ENCODE data around the gene ARL11.

Gene ARL11

GRCh38 chr13:49649244-49649962 lies 21.1 kb downstream of the ARL11 start:
- peak; percentile 48 for DNase-seq (ENCODE audit: low spot score)

DNA sequence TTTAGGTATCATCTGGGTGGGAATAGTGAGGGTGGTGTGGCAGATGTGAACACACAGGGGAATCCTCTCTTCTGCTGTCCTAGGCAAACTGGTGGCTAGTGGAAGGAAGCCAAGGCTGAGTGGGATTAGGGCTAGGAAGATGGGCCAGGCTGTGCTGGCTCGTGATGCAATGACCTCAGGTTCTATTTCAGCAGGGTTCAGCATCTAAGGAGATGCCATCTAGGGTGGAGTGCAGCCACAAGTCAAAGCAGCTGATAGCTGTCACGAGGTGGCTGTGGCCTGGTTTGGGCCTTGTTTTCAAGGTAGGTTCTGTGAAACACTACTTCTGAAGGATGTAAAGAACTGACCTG lies 21.6 kb downstream of the ARL11 start:
- no peak for DNase-seq (ENCODE audit: low spot score)

GRCh38 chr13:49651570-49652354 lies 23.5 kb downstream of the ARL11 start:
- no peak for DNase-seq (ENCODE audit: low spot score)

GRCh38 chr13:49652355-49653305 lies 24.3 kb downstream of the ARL11 start:
- DNase-seq (ENCODE audit: low spot score) = peak; percentile 65

DNA sequence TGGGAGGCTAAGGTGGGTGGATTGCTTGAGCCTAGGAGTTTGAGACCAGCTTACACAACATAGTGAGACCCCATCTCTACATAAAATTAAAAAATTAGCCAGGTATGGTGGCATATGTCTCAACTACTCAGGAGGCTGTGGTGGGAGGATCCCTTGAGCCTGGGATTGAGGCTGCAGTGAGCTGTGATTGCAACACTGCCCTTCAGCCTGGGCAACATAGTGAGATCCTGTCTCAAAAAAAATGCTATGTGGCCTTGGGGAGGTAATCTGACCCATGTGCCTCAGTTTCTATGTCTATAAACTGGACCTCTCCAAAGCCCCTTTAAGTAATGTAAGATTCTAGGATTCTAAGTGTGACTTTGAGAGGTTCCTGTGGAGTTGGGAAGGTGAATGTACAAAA lies 25.2 kb downstream of the ARL11 start:
- DNase-seq (ENCODE audit: low spot score) = no peak

DNA sequence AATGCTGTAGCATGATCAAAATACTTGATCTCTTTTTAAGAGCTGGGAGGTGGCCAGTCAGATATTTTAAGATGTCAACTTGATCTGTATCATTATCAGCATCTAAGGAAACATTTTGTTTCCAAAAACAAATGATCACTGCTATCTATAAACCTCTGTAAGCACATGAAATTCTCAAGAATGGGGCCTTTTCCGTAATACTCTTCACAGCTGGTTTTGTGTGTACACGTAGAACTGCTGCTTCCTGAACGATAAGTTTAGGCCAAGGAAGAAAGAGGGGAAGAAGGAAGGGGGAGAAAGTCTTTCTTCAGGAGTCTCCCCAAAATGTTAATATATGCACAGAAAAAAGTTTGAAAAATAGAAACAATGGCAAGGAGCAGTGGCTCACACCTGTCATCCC lies 25.7 kb downstream of the ARL11 start:
- DNase-seq (ENCODE audit: low spot score) = no peak

DNA sequence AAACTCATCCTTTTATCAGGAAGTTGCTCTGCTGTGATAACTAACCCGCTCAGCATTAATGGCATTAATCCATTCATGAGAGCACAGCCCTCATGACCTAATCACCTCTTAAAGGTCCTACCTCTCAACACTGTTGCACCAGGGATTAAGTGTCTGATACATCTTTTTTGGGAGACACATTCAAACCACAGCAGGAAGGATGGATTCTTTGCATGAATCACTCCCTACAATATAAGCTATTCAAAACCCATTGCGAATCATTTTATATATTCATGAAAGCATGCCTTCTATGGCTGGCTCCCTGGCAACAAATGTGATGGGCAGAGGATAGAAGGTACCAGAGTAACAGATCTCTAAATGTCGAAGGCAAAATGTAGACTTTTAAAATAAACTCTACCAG lies 27.6 kb downstream of the ARL11 start:
- peak; percentile 32 for DNase-seq (ENCODE audit: low spot score)

- DNase-seq (ENCODE audit: low spot score) = no peak
Observed at GRCh38 chr13:49657241-49657641, 28.9 kb downstream of the ARL11 start.

DNA sequence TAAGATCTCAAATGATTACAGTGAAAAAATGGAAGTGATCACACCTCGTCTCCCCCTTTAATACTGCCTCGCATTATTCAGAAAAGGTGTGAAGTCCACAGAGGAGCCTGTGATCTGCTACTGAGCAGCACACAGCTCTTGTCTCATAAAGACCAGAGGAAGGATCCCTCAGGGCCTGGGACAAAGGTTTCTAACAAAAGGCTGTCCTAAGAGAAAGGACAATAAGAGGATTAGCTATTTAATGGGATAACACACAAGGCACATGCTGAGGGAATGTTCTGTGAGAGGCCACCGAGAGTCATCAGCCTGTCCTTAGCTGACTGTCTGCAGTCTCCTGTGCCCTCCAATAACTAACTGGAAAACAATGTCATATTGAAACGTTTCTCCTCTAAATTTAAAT lies 36.3 kb downstream of the ARL11 start:
- no peak for DNase-seq (ENCODE audit: low spot score)

- peak; percentile 72 for DNase-seq (ENCODE audit: low spot score)
Observed at GRCh38 chr13:49667773-49668172, 39.5 kb downstream of the ARL11 start.

DNA sequence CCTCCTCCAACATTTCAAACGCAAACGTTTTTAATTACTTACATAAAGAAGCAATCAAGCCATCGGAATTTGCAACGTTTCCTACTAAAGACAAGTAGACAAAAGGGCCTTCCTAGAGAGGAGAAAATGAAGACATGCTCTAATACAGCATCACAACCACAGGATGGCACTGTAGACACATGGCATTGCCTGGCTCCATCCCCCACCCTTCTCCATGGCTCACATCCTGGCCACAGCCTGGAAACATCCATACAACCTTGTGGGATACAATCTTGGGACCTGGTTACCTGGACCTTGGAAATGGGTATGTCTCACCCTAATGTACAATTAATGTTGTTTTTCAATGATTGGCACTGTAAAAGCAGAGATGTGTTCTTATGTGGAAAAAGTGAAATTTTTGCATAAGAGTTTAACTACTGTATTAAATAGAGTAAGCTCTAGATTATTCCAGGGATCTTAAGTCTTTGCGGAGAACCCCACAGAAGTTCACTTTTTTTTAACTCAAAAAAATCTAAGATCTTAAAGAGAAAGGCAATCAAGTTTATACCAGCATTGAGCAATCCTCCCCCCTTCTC lies 41.5 kb downstream of the ARL11 start:
- DNase-seq (ENCODE audit: low spot score) = peak; percentile 85

GRCh38 chr13:49670828-49671227 lies 42.5 kb downstream of the ARL11 start:
- no peak for DNase-seq (ENCODE audit: low spot score)

DNA sequence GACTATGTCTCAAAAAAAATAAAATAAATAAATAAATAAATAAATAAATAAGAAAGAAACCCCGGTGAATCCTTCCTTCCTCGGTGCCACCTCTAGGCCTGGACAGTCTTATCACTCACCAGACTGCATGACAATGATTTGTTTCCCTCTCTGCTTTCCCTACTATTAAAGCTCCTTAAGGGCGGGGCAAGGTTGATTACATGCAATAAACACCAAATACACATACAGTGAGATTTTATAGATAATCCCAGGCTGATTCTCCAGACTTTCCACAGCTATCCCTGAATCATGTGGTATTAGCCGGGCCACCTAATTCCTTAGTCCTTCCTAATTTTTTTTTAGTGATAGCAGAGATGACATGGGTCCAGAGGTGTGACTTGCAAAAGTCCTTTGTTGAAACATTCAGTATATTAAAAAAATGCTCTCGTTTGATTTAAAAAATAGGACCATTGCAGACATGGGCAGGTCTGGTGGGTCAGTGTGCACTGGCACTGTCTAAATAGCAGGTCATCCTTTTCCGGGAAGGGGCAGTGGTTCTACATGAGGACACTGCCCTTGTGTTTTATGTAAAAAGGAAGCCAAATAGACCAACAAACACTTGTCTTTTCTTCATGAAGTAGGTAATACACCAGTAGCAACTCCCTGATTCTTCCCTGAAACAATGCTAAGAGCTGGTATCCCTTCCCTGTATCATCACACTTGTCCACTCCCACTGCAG lies 48.4 kb downstream of the ARL11 start:
- no peak for DNase-seq (ENCODE audit: low spot score)

GRCh38 chr13:49678191-49678914 lies 50.0 kb downstream of the ARL11 start:
- no peak for DNase-seq (ENCODE audit: low spot score)

GRCh38 chr13:49679246-49679645 lies 50.9 kb downstream of the ARL11 start:
- no peak for DNase-seq (ENCODE audit: low spot score)

GRCh38 chr13:49681842-49682435 lies 53.6 kb downstream of the ARL11 start:
- peak; percentile 34 for DNase-seq (ENCODE audit: low spot score)

All from AG08395 (cell line).